ENCODE results near the gene PBRM1.

PBRM1 gene

DNA sequence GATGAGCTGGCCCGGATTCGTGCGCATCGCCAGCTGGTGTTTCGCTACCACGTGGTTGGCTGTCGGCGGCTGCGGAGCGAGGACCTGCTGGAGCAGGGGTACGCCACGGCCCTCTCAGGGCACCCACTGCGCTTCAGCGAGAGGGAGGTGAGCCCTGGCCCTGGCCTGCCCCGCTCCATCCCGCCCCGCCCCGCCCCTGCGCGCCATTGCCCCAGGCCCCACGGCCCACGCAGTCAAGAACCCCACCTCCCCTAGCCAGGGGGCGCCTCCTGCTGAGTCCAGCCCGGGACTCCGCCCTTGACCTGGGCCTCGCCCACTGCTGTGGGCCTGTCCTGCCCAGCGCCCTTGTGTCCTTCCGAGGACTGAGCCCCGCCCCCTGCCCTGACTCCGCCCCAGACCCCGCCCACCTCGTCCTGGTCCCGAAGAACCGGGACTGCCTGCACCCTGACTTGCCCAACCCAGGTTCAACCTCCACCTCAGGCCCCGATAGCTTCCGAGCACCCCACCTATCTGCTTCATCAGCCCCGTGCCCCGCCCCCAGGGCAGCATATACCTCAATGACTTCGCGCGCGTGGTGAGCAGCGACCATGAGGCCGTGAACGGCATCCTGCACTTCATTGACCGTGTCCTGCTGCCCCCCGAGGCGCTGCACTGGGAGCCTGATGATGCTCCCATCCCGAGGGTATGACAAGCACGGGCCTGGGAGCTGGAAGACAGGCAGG lies 166.8 kb downstream of the PBRM1 start:
- peak in 1 of 2 experiments; percentile 69 for DNase-seq (ENCODE audit: low read depth in 1 of 2, low spot score in 1 of 2)
- in situ Hi-C loops (cut with HindIII; ENCODE audit: low pct_unique_long_range_greater_than_20kb, low sequenced_read_pairs): no loop called here
- no peak for TF ChIP-seq JUND (IDR thresholded peaks at IDR 0.05; ENCODE audit: low read depth)

GRCh38 chr3:52517796-52518722 lies 167.7 kb downstream of the PBRM1 start:
- DNase-seq (ENCODE audit: low read depth in 1 of 2, low spot score in 1 of 2): no peak
- in situ Hi-C loops (cut with HindIII; ENCODE audit: low pct_unique_long_range_greater_than_20kb, low sequenced_read_pairs): no loop called here
- TF ChIP-seq JUND (IDR thresholded peaks at IDR 0.05; ENCODE audit: low read depth): no peak

- DNase-seq (ENCODE audit: low read depth in 1 of 2, low spot score in 1 of 2): no peak
- in situ Hi-C loops (cut with HindIII; ENCODE audit: low pct_unique_long_range_greater_than_20kb, low sequenced_read_pairs): no loop called here
- TF ChIP-seq JUND (IDR thresholded peaks at IDR 0.05; ENCODE audit: low read depth): no peak
Measured at GRCh38 chr3:52516509-52517195, 169.1 kb downstream of the PBRM1 start.

DNA sequence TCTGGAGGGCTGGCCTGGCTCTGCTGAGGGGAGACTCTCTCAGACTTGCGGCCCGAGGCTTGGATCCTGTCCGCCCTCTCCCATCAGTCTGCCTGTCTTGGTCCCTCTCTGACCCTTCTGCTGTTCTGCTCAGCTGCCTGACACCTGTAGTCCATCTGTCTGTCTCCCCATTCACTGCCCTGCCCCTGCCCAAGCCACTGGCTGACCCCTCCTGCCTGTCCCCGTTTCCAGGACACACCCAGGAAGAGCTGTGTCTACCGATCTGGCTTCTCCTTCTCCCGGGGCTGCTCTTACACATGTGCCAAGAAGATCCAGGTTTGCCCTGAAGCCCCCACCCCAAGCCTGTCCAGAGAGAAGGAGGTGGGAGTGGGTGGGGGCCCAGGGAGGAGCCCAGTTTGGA lies 170.5 kb downstream of the PBRM1 start:
- DNase-seq (ENCODE audit: low read depth in 1 of 2, low spot score in 1 of 2): no peak
- no peak for TF ChIP-seq JUND (IDR thresholded peaks at IDR 0.05; ENCODE audit: low read depth)
- in situ Hi-C loops (cut with HindIII; ENCODE audit: low pct_unique_long_range_greater_than_20kb, low sequenced_read_pairs): no loop called here

- no peak for TF ChIP-seq JUND (IDR thresholded peaks at IDR 0.05; ENCODE audit: low read depth)
- in situ Hi-C loops (cut with HindIII; ENCODE audit: low pct_unique_long_range_greater_than_20kb, low sequenced_read_pairs): no loop called here
- DNase-seq (ENCODE audit: low read depth in 1 of 2, low spot score in 1 of 2): no peak
Measured at GRCh38 chr3:52514576-52514975, 171.1 kb downstream of the PBRM1 start.

DNA sequence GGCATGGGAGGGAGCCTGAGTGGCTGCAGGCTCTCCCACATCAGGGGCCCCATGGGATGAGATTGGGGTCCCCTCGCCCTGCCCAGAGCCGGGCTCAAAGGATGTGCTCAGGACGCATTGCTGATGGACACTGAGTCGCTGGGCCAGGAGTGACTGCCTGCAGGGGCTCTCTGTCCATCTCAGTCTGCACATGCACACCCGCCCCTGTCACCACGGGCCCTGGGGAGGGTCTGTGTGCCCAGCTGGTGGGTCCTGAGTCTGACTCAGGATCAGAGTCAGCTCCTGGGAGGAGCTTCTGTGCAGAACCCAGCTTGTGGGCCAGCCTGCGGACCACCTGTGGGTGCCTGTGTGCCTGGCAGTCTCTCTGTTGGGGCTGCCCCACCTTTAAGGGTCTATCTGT lies 172.4 kb downstream of the PBRM1 start:
- in situ Hi-C loops (cut with HindIII; ENCODE audit: low pct_unique_long_range_greater_than_20kb, low sequenced_read_pairs): no loop called here
- TF ChIP-seq JUND (IDR thresholded peaks at IDR 0.05; ENCODE audit: low read depth): no peak
- no peak for DNase-seq (ENCODE audit: low read depth in 1 of 2, low spot score in 1 of 2)

GRCh38 chr3:52512727-52513126 lies 173.0 kb downstream of the PBRM1 start:
- no peak for DNase-seq (ENCODE audit: low read depth in 1 of 2, low spot score in 1 of 2)
- TF ChIP-seq JUND (IDR thresholded peaks at IDR 0.05; ENCODE audit: low read depth): no peak
- in situ Hi-C loops (cut with HindIII; ENCODE audit: low pct_unique_long_range_greater_than_20kb, low sequenced_read_pairs): no loop called here

- no peak for DNase-seq (ENCODE audit: low read depth in 1 of 2, low spot score in 1 of 2)
- no peak for TF ChIP-seq JUND (IDR thresholded peaks at IDR 0.05; ENCODE audit: low read depth)
- in situ Hi-C loops (cut with HindIII; ENCODE audit: low pct_unique_long_range_greater_than_20kb, low sequenced_read_pairs): no loop called here
Measured at GRCh38 chr3:52512105-52512504, 173.6 kb downstream of the PBRM1 start.

GRCh38 chr3:52511509-52511908 lies 174.2 kb downstream of the PBRM1 start:
- no peak for DNase-seq (ENCODE audit: low read depth in 1 of 2, low spot score in 1 of 2)
- no peak for TF ChIP-seq JUND (IDR thresholded peaks at IDR 0.05; ENCODE audit: low read depth)
- in situ Hi-C loops (cut with HindIII; ENCODE audit: low pct_unique_long_range_greater_than_20kb, low sequenced_read_pairs): no loop called here

- TF ChIP-seq JUND (IDR thresholded peaks at IDR 0.05; ENCODE audit: low read depth): no peak
- in situ Hi-C loops (cut with HindIII; ENCODE audit: low pct_unique_long_range_greater_than_20kb, low sequenced_read_pairs): no loop called here
- no peak for DNase-seq (ENCODE audit: low read depth in 1 of 2, low spot score in 1 of 2)
Measured at GRCh38 chr3:52509753-52510328, 175.9 kb downstream of the PBRM1 start.

DNA sequence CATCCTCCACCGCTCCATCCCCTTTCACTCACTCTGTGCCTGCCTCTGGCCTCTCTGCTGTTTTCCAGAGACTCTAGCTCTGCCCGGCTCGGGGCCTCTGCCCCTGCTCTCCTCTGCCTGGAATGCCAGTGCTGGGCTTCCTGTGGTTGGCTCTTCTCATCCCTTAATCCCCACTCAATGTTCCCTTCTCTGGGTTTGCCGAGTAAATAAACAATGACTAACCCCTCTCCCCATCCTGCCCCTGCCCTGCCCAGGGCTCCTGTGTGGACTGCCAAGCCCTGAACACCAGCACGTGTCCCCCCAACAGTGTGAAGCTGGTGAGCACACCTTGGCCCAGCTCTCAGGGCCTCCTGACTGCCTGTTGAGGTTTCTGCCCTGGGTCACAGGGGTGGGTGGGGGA lies 178.4 kb downstream of the PBRM1 start:
- DNase-seq (ENCODE audit: low read depth in 1 of 2, low spot score in 1 of 2): no peak
- TF ChIP-seq JUND (IDR thresholded peaks at IDR 0.05; ENCODE audit: low read depth): no peak
- in situ Hi-C loops (cut with HindIII; ENCODE audit: low pct_unique_long_range_greater_than_20kb, low sequenced_read_pairs): no loop called here

- no peak for DNase-seq (ENCODE audit: low read depth in 1 of 2, low spot score in 1 of 2)
- in situ Hi-C loops (cut with HindIII; ENCODE audit: low pct_unique_long_range_greater_than_20kb, low sequenced_read_pairs): no loop called here
- no peak for TF ChIP-seq JUND (IDR thresholded peaks at IDR 0.05; ENCODE audit: low read depth)
Measured at GRCh38 chr3:52506266-52506966, 179.3 kb downstream of the PBRM1 start.

All from T47D (cell line).